ENCODE data around the gene DNAH1.

DNAH1 gene

DNA sequence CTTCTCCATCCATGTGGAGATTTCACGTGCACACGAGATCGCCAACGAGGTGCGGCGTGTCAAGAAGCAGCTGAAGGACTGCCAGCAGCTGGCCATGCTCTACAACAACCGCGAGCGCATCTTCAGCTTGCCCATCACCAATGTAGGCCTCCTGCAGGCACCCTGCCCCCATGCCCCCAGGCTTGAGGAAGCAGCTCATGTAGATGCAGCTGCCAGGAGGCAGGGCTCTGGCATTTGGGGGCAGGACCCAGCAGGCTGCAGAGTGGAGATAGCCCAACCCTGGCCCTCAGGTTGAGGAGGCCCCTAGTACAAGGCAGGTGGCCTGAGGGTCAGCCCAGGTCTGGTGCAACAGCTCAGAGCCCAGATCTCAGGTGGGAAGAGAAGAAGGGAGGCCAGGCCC, 36.4 kb downstream of the DNAH1 start:
- no peak overlapping the region for H3K4me3 ChIP-seq (ENCODE audit: low read depth, low read length)

DNA sequence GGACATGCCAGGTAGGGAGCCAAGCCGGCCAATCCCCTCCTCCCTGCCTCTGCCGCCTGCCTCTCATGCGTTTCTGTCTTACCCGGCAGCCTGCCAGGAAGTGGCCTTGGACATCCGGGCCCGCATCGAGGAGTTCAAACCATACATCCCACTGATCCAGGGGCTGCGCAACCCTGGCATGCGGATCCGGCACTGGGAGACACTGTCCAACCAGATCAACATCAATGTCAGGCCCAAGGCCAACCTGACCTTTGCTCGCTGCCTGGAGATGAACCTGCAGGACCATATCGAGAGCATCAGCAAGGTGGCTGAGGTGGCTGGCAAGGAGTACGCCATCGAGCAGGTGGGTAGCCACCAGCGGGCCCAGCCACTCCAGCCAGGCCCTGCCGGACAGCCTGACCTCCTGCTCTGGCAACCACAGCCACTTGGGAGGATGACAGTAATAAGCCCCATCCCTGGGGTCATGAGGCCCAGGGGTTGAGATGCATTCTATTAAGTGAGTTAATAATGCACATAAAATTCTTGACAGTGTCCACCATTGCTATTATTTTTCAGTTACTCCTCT, 37.3 kb downstream of the DNAH1 start:
- H3K9me3 ChIP-seq (ENCODE audit: control insufficient read depth, insufficient read depth, low read length), result no peaks in the 10 kb centered on the region

More for the DNA sequence above, 36.4 kb downstream of the DNAH1 start:
- no peaks in the 10 kb centered on the region for H3K36me3 ChIP-seq (ENCODE audit: control insufficient read depth, insufficient read depth, low read length)
- H3K27me3 ChIP-seq (ENCODE audit: control insufficient read depth, insufficient read depth, low read length), result no peaks in the 10 kb centered on the region
- no peak overlapping the region for H3K9ac ChIP-seq (ENCODE audit: low read depth, low read length)
- no peaks in the 10 kb centered on the region for H3K9me3 ChIP-seq (ENCODE audit: control insufficient read depth, insufficient read depth, low read length)
- no peak overlapping the region for H3K27ac ChIP-seq (ENCODE audit: low read depth, low read length)
- H3K4me1 ChIP-seq (ENCODE audit: control insufficient read depth, insufficient read depth, low read length), result no peaks in the 10 kb centered on the region

DNA sequence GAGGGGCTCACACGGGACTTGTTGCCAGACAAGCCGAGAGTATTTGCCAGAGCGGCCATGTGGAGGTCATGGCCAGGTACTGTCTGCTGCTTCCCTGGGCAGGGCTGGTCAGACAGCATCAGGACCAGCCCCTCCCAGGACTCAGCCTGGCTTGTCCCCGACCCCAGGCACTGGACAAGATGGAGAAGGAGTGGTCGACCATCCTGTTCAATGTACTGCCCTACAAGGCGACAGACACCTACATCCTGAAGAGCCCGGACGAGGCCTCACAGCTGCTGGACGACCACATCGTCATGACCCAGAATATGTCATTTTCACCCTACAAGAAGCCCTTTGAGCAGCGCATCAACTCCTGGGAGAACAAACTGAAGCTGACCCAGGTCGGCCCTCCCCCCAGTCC, 38.6 kb downstream of the DNAH1 start:
- Histone ChIP-seq H3K4me3 (ENCODE audit: low read depth, low read length) (no peak overlapping the region), H3K4me1 (ENCODE audit: control insufficient read depth, insufficient read depth, low read length) (no peaks in the 10 kb centered on the region), H3K27me3 (ENCODE audit: control insufficient read depth, insufficient read depth, low read length) (no peaks in the 10 kb centered on the region), H3K9me3 (ENCODE audit: control insufficient read depth, insufficient read depth, low read length) (no peaks in the 10 kb centered on the region), H3K9ac (ENCODE audit: low read depth, low read length) (no peak overlapping the region), H3K36me3 (ENCODE audit: control insufficient read depth, insufficient read depth, low read length) (no peaks in the 10 kb centered on the region), H3K27ac (ENCODE audit: low read depth, low read length) (no peak overlapping the region)

More for the DNA sequence above, 37.3 kb downstream of the DNAH1 start:
- H3K9ac ChIP-seq (ENCODE audit: low read depth, low read length), result no peak overlapping the region
- no peaks in the 10 kb centered on the region for H3K4me1 ChIP-seq (ENCODE audit: control insufficient read depth, insufficient read depth, low read length)
- no peaks in the 10 kb centered on the region for H3K36me3 ChIP-seq (ENCODE audit: control insufficient read depth, insufficient read depth, low read length)
- no peak overlapping the region for H3K4me3 ChIP-seq (ENCODE audit: low read depth, low read length)
- H3K27ac ChIP-seq (ENCODE audit: low read depth, low read length), result no peak overlapping the region
- H3K27me3 ChIP-seq (ENCODE audit: control insufficient read depth, insufficient read depth, low read length), result no peaks in the 10 kb centered on the region

DNA sequence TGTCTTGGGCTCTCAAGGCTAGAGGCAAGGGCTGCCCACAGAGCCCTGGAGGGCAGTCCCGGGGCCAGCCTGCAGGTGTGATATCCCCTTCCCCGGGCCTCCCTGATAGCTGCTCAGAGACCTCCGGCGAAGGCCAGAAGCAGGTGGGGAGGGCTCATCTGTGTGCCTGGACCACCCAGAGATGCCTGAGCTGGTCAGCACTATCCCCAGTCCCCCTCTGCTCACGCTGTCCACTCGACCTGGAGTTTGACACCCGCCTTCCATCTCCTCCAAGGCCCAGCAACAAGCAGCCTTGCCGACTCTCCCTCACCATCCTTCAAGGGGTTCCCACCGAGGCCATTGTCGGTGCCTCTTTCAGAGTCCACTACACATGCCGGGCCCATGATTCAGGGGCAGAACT, 39.4 kb downstream of the DNAH1 start:
- Histone ChIP-seq H3K4me3 (ENCODE audit: low read depth, low read length) (no peak overlapping the region), H3K36me3 (ENCODE audit: control insufficient read depth, insufficient read depth, low read length) (no peaks in the 10 kb centered on the region), H3K9ac (ENCODE audit: low read depth, low read length) (no peak overlapping the region), H3K9me3 (ENCODE audit: control insufficient read depth, insufficient read depth, low read length) (no peaks in the 10 kb centered on the region), H3K27ac (ENCODE audit: low read depth, low read length) (no peak overlapping the region), H3K27me3 (ENCODE audit: control insufficient read depth, insufficient read depth, low read length) (no peaks in the 10 kb centered on the region), H3K4me1 (ENCODE audit: control insufficient read depth, insufficient read depth, low read length) (no peaks in the 10 kb centered on the region)

DNA sequence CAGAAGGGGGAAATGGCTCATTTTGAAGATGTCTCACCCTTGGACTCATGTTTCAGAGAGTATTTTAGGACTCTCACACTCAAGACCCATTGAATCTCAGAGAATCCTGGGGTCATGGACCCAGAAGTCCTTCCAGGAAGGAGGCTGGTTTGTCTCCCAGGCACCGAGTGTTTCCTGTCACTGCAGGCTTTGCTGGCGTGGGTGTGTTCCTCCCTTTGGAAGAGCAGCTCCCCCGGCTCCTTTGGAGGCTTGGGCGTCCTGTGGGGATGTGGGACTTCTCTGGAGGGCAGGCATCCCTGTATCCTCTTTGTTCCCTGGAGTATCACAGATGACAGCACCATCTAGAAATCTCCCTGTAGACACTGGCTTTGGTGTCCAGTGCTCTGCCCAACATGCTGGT, 40.0 kb downstream of the DNAH1 start:
- H3K9ac ChIP-seq (ENCODE audit: low read depth, low read length), result no peak overlapping the region
- H3K27ac ChIP-seq (ENCODE audit: low read depth, low read length), result no peak overlapping the region

DNA sequence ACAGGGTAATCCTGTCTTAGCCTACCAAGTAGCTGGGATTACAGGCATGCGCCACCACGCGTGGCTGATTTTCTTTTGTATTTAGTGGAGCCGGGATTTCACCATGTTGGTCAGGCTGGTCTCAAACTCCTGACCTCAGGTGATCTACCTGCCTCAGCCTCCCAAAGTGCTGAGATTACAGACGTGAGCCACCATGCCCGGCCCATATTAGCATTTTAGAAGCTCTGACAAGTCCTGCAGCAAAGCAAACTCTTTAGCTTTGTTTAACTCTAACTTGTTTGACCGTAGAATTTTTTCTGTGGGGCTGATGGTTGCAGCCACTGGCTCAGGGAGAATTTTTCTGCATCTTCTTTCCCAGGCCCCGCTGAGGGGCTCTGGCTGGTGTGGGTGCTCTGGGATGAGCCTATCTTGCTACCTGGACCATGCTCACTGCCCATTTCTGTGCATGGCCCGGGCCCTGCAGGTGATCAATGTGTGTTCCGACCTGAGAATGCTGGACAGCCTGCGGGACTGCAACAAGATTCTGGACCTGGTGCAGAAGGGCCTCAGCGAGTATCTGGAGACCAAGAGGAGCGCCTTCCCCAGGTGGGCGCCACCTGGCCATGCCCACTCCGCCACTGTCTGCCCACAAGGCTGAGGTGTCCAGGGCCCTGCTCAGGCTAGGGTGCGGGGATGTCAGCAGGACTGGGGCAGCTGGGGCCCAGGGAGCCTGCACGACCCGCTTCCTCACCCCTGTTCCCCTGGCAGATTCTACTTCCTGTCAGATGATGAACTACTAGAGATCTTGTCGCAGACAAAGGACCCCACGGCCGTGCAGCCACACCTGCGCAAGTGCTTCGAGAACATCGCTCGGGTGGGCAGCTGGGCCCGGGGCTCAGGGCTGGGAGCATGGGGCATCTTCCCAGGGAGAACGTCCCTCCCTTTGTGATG, 41.3 kb downstream of the DNAH1 start:
- no peak overlapping the region for H3K4me3 ChIP-seq (ENCODE audit: low read depth, low read length)
- no peaks in the 10 kb centered on the region for H3K9me3 ChIP-seq (ENCODE audit: control insufficient read depth, insufficient read depth, low read length)
- H3K4me1 ChIP-seq (ENCODE audit: control insufficient read depth, insufficient read depth, low read length), result no peaks in the 10 kb centered on the region
- H3K27me3 ChIP-seq (ENCODE audit: control insufficient read depth, insufficient read depth, low read length), result no peaks in the 10 kb centered on the region
- H3K27ac ChIP-seq (ENCODE audit: low read depth, low read length), result no peak overlapping the region
- H3K36me3 ChIP-seq (ENCODE audit: control insufficient read depth, insufficient read depth, low read length), result no peaks in the 10 kb centered on the region
- no peak overlapping the region for H3K9ac ChIP-seq (ENCODE audit: low read depth, low read length)

More for the DNA sequence above, 40.0 kb downstream of the DNAH1 start:
- Histone ChIP-seq H3K4me3 (ENCODE audit: low read depth, low read length) (no peak overlapping the region), H3K9me3 (ENCODE audit: control insufficient read depth, insufficient read depth, low read length) (no peaks in the 10 kb centered on the region), H3K4me1 (ENCODE audit: control insufficient read depth, insufficient read depth, low read length) (no peaks in the 10 kb centered on the region), H3K36me3 (ENCODE audit: control insufficient read depth, insufficient read depth, low read length) (no peaks in the 10 kb centered on the region), H3K27me3 (ENCODE audit: control insufficient read depth, insufficient read depth, low read length) (no peaks in the 10 kb centered on the region)

DNA sequence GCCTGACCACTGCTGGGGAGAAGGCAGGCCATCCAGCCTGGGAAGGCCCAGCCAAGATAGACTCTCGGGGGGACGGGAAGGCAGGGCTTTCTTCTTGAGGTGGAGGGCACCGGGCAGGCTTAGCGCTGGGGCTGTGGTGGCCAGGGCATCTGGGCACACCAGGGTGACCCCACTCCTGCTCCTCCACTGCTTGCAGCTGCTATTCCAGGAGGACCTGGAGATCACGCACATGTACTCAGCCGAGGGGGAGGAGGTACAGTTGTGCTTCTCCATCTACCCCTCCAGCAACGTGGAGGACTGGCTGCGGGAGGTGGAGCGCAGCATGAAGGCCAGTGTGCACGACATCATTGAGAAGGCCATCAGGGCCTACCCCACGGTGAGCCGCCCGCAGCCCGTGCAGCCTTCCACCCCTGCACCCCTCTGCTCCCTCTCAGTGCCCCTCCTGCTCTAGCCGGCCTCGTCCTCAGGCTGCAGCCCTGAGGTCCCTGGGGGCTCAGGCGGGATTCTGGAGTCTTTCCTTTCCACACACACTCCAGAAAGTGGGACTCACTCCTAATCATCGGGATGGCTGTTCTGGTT, 42.3 kb downstream of the DNAH1 start:
- no peaks in the 10 kb centered on the region for H3K27me3 ChIP-seq (ENCODE audit: control insufficient read depth, insufficient read depth, low read length)
- H3K27ac ChIP-seq (ENCODE audit: low read depth, low read length), result no peak overlapping the region
- H3K4me3 ChIP-seq (ENCODE audit: low read depth, low read length), result no peak overlapping the region
- no peaks in the 10 kb centered on the region for H3K4me1 ChIP-seq (ENCODE audit: control insufficient read depth, insufficient read depth, low read length)
- no peaks in the 10 kb centered on the region for H3K9me3 ChIP-seq (ENCODE audit: control insufficient read depth, insufficient read depth, low read length)
- H3K36me3 ChIP-seq (ENCODE audit: control insufficient read depth, insufficient read depth, low read length), result no peaks in the 10 kb centered on the region
- H3K9ac ChIP-seq (ENCODE audit: low read depth, low read length), result no peak overlapping the region

DNA sequence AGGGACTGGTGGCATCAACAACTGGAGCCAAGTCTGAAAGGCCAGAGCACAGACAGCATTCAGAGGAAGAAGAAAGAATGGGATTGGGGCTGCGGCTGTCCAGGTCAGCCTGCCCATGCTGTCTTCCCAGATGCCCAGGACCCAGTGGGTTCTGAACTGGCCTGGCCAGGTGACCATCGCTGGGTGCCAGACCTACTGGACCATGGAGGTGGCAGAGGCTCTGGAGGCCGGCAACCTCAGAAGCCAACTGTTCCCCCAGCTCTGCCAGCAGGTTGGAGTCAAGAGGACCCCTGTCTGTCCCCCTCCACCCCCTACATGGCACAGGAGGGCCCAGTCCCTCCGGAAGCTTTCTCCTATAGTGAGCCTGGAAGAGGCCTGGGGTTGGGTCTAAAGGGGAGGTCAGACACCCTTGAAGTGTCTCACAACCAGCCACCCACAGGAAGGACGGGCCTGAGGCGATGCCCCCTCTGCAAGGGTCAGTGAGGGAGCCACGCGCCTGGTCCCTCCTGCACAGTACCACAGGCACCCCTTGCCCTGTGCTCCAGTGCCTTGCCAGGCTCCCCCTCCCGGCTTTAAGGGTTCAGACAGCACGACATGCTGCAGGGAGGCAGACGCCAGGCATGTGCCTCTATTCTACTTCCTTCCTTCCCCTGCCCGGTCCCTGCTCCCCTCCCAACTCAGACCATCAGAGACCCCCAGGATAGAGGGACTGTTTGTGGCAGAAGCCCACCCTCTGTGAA, 43.2 kb downstream of the DNAH1 start:
- H3K27ac ChIP-seq (ENCODE audit: low read depth, low read length), result no peak overlapping the region
- no peak overlapping the region for H3K4me3 ChIP-seq (ENCODE audit: low read depth, low read length)

DNA sequence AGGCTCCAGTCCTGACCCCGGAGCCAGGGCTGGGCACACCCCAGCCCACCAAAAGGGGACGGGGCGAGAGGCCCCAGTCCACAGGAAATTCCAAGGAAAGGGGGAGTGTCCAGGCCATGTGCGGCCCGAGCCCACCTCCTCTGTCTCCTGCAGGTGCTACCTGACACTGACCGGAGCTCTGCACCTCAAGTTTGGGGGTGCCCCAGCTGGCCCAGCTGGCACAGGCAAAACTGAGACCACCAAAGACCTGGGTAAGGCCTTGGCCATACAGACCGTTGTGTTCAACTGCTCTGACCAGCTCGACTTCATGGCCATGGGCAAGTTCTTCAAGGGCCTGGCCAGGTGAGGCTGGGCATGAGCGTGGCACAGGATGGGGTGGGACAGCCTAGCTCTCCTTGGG, 44.9 kb downstream of the DNAH1 start:
- Histone ChIP-seq H3K4me3 (ENCODE audit: low read depth, low read length) (no peak overlapping the region), H3K9ac (ENCODE audit: low read depth, low read length) (no peak overlapping the region), H3K36me3 (ENCODE audit: control insufficient read depth, insufficient read depth, low read length) (no peaks in the 10 kb centered on the region), H3K27me3 (ENCODE audit: control insufficient read depth, insufficient read depth, low read length) (no peaks in the 10 kb centered on the region), H3K9me3 (ENCODE audit: control insufficient read depth, insufficient read depth, low read length) (no peaks in the 10 kb centered on the region), H3K4me1 (ENCODE audit: control insufficient read depth, insufficient read depth, low read length) (no peaks in the 10 kb centered on the region), H3K27ac (ENCODE audit: low read depth, low read length) (no peak overlapping the region)

More for the DNA sequence above, 43.2 kb downstream of the DNAH1 start:
- no peaks in the 10 kb centered on the region for H3K27me3 ChIP-seq (ENCODE audit: control insufficient read depth, insufficient read depth, low read length)
- H3K9ac ChIP-seq (ENCODE audit: low read depth, low read length), result no peak overlapping the region
- H3K9me3 ChIP-seq (ENCODE audit: control insufficient read depth, insufficient read depth, low read length), result no peaks in the 10 kb centered on the region
- no peaks in the 10 kb centered on the region for H3K36me3 ChIP-seq (ENCODE audit: control insufficient read depth, insufficient read depth, low read length)
- H3K4me1 ChIP-seq (ENCODE audit: control insufficient read depth, insufficient read depth, low read length), result no peaks in the 10 kb centered on the region

DNA sequence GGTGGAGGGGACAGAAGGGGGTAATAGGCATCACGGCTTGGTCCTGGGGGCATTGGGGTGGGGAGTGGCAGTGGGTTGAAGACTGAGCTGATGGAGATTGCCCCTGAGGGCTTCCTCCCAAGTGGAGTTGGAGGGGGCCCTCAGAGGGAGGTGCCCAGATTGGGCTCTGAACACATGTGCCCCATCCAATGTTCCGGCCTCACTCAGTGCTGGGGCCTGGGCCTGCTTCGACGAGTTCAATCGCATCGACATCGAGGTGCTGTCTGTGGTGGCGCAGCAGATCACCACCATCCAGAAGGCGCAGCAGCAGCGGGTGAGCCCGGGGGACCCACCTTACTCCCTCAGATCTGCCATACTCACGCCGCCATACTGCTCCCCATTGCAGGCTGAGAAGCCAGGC, 45.3 kb downstream of the DNAH1 start:
- Histone ChIP-seq H3K27me3 (ENCODE audit: control insufficient read depth, insufficient read depth, low read length) (no peaks in the 10 kb centered on the region), H3K36me3 (ENCODE audit: control insufficient read depth, insufficient read depth, low read length) (no peaks in the 10 kb centered on the region), H3K4me1 (ENCODE audit: control insufficient read depth, insufficient read depth, low read length) (no peaks in the 10 kb centered on the region), H3K27ac (ENCODE audit: low read depth, low read length) (no peak overlapping the region), H3K9ac (ENCODE audit: low read depth, low read length) (no peak overlapping the region), H3K9me3 (ENCODE audit: control insufficient read depth, insufficient read depth, low read length) (no peaks in the 10 kb centered on the region), H3K4me3 (ENCODE audit: low read depth, low read length) (no peak overlapping the region)
